CD4-positive, alpha-beta T cell treated with Interleukin-12 subunit alpha and Interleukin-12 subunit beta, for 1 hour (primary cell): Measurements from ENCODE around the gene PPP2R5C.

Source experiments
- DNase-seq: peaks from one replicate; pipeline ENCODE4 v3.0.0-alpha.2; 2020

PPP2R5C gene

GRCh38 chr14:101975231-101975630 is 213.7 kb downstream of the PPP2R5C start:
- no peak for DNase-seq
